ENCODE data around the gene SV2A.

DNA sequence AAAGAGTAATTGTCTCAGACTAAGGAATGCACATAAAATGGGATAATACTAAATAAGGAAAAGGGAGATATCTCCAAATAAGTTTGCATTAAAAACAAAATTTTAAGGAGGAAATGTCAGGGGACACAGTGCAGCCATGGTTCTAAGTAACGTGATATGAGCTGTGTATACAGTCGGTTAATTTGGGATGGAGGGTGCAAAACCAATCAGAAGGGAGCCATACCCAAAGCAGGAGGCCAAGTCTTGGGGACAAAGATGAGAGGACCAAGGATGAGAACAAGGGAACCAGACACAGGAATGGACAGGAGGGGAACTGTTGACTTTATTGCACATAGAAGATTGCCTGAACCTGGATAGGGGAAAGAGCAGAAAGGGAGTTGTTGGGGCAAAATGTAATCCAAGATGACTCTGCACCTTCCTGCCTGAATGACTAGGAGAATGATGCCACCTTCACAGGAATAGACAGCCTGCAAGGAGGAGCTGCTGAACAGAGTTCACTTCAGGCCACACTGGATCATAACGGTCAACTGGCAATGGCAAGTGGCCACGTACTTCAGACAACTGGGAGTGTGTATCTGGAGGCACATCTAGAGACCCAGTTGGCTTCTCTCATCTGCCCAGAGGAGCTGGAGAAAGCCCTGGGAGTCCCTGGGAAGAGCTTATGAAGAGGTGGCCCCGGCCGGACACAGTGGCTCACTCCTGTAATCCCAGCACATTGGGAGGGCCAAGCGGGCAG is 40.3 kb downstream of the SV2A start:
- TF ChIP-seq, protein P1, sequence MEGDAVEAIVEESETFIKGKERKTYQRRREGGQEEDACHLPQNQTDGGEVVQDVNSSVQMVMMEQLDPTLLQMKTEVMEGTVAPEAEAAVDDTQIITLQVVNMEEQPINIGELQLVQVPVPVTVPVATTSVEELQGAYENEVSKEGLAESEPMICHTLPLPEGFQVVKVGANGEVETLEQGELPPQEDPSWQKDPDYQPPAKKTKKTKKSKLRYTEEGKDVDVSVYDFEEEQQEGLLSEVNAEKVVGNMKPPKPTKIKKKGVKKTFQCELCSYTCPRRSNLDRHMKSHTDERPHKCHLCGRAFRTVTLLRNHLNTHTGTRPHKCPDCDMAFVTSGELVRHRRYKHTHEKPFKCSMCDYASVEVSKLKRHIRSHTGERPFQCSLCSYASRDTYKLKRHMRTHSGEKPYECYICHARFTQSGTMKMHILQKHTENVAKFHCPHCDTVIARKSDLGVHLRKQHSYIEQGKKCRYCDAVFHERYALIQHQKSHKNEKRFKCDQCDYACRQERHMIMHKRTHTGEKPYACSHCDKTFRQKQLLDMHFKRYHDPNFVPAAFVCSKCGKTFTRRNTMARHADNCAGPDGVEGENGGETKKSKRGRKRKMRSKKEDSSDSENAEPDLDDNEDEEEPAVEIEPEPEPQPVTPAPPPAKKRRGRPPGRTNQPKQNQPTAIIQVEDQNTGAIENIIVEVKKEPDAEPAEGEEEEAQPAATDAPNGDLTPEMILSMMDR (conservative IDR thresholded peaks at IDR 0.05; ENCODE audit: low read length): no peak
- no peak for TF ChIP-seq EZH2phosphoT487 (IDR thresholded peaks at IDR 0.05; ENCODE audit: borderline replicate concordance, low read depth, low read length)

Measured in OCI-LY7 (cell line).